Bronchial epithelial cell (primary cell): ENCODE data around the gene BTRC. TPM values are rescaled to one million over a fixed set of nuclear protein-coding genes. Genes with fewer than 3 reads are reported as not detected.

Source experiments
- DNase-seq: peaks from one replicate; pipeline ENCODE4 v3.0.0-alpha.2; 2010; ENCODE audit warnings: low read depth
- FAIRE-seq: peaks from 2 replicates; lab custom pipeline; 2011; peaks lifted over from hg19 to GRCh38; lab: Jason Lieb, UNC
- H3K27me3 ChIP-seq: 2 replicates; pipeline ENCODE4 v1.5.1; 2011; ENCODE audit warnings: low read length; ENCODE audit not compliant: control insufficient read depth, insufficient read depth
- H3K36me3 ChIP-seq: 2 replicates; pipeline ENCODE4 v1.5.1; 2011; ENCODE audit warnings: low read length; ENCODE audit not compliant: control insufficient read depth, insufficient read depth
- H3K4me3 ChIP-seq: 2 replicates; pipeline ENCODE4 v1.5.1; 2011; ENCODE audit warnings: mild to moderate bottlenecking, low read depth, low read length, control low read depth
- CTCF ChIP-seq: IDR thresholded peaks from 2 replicates; pipeline ENCODE4 v1.5.1; 2011; ENCODE audit warnings: mild to moderate bottlenecking, moderate library complexity, low read length, control low read depth, inconsistent platforms; ENCODE audit not compliant: insufficient read depth, severe bottlenecking
- total RNA-seq: library from RNA; depleted of rRNA; stranded (reverse); fragments of >200 nt; gene quantifications from 2 replicates; pipeline ENCODE4 v1.2.1, GENCODE V29; 2014

BTRC gene
- total RNA-seq, 1 donor from 2014 or later = 6.8 TPM

GRCh38 chr10:101425535-101425934, 71.6 kb downstream of the BTRC start:
- no peaks in the 10 kb centered on the region for H3K36me3 ChIP-seq
- no peak for DNase-seq
- no peaks in the 10 kb centered on the region for H3K27me3 ChIP-seq
- TF ChIP-seq CTCF = no peak
- no peak for FAIRE-seq
- no peak overlapping the region for H3K4me3 ChIP-seq

- no peak overlapping the region for H3K4me3 ChIP-seq
- DNase-seq (no peak), FAIRE-seq (no peak)
- H3K27me3 ChIP-seq = no peaks in the 10 kb centered on the region
- TF ChIP-seq CTCF = no peak
- H3K36me3 ChIP-seq = no peaks in the 10 kb centered on the region
Measured at GRCh38 chr10:101428036-101428435, 74.1 kb downstream of the BTRC start.

GRCh38 chr10:101429423-101429822, 75.5 kb downstream of the BTRC start:
- FAIRE-seq = no peak

GRCh38 chr10:101436302-101436701, 82.3 kb downstream of the BTRC start:
- H3K4me3 ChIP-seq = no peak overlapping the region
- DNase-seq (no peak), FAIRE-seq (no peak)
- H3K27me3 ChIP-seq = no peaks in the 10 kb centered on the region
- H3K36me3 ChIP-seq = no peaks in the 10 kb centered on the region
- TF ChIP-seq CTCF = no peak

More at GRCh38 chr10:101429423-101429822, 75.5 kb downstream of the BTRC start:
- H3K4me3 ChIP-seq = no peak overlapping the region
- DNase-seq = no peak
- TF ChIP-seq CTCF = no peak
- no peaks in the 10 kb centered on the region for H3K27me3 ChIP-seq
- no peaks in the 10 kb centered on the region for H3K36me3 ChIP-seq

GRCh38 chr10:101438881-101439391, 85.0 kb downstream of the BTRC start:
- no peak overlapping the region for H3K4me3 ChIP-seq
- FAIRE-seq (no peak), DNase-seq (peak; percentile 62)
- H3K36me3 ChIP-seq = no peaks in the 10 kb centered on the region
- TF ChIP-seq CTCF = peak; percentile 26
- no peaks in the 10 kb centered on the region for H3K27me3 ChIP-seq
